Activated CD4-positive, alpha-beta T cell treated with anti-CD3 and anti-CD28 coated beads, Interleukin-2, amount 10 ng/mL, durations not matched to agents 24 days and 14 days (primary cell): ENCODE results near the gene RAF1. TPM values are rescaled to one million over a fixed set of nuclear protein-coding genes. Genes with fewer than 3 reads are reported as not detected.
"Not testable (repeated sequence)": the region's sequence is repeated elsewhere in the genome, so short reads cannot be mapped to it uniquely, and the experiment has no call there.

ENCODE experiments used
- DNase-seq: peaks from one replicate; pipeline ENCODE4 v3.0.0; 2022
- H3K27ac Mint-ChIP-seq: one replicate; pipeline ENCODE4 v1.8.0; 2022; ENCODE audit warnings: mild to moderate bottlenecking, mixed read lengths
- H3K27me3 Mint-ChIP-seq: one replicate; pipeline ENCODE4 v1.8.0; 2022; ENCODE audit warnings: mixed read lengths
- H3K36me3 Mint-ChIP-seq: one replicate; pipeline ENCODE4 v1.8.0; 2022; ENCODE audit warnings: low read depth, mild to moderate bottlenecking, mixed read lengths
- H3K4me1 Mint-ChIP-seq: one replicate; pipeline ENCODE4 v1.8.0; 2021; ENCODE audit warnings: mixed read lengths
- H3K4me3 Mint-ChIP-seq: one replicate; pipeline ENCODE4 v1.8.0; 2022; ENCODE audit warnings: mild to moderate bottlenecking, moderate library complexity, mixed read lengths
- H3K9me3 Mint-ChIP-seq: one replicate; pipeline ENCODE4 v1.8.0; 2021; ENCODE audit warnings: mixed read lengths
- intact Hi-C: fragments of 100-400 bp; cut with micrococcal nuclease; formaldehyde crosslinking; loops from one replicate; pipeline ENCODE4 v1.15.1; 2023
- total RNA-seq: library from RNA; stranded (reverse); gene quantifications from 2 replicates; pipeline ENCODE4 v1.2.3, GENCODE V29; 2022

The RAF1 gene
- total RNA-seq, 1 donor from 2014 or later: 93.2 TPM

DNA sequence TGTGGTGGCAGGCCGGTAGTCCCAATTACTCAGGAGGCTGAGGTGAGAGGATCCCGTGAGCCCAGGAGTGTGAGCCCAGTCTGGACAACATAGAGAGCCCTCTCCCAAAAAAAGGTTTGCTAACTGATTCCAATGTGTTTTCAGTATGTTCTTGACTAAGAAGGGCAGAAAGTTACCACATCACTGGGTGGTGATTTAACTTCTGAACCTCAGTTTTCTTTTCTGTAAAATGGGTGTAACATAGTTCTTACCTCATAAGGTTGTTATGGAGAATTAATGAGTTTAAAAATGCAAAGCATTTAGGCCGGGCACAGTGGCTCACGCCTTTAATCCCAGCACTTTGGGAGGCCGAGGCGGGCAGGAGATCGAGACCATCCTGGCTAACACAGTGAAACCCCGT lies 28.5 kb upstream of the RAF1 start:
- Mint-ChIP-seq H3K9me3 (no peaks in the 10 kb centered on the region), H3K27ac (no peak overlapping the region), H3K4me1 (no peaks in the 10 kb centered on the region), H3K36me3 (no peaks in the 10 kb centered on the region), H3K4me3 (no peak overlapping the region), H3K27me3 (no peaks in the 10 kb centered on the region)
- intact Hi-C loops: no loop called here
- DNase-seq: no peak

GRCh38 chr3:12689997-12690711 lies 26.2 kb upstream of the RAF1 start:
- H3K9me3 Mint-ChIP-seq: no peaks in the 10 kb centered on the region
- intact Hi-C loops: no loop called here
- H3K36me3 Mint-ChIP-seq: no peaks in the 10 kb centered on the region

DNA sequence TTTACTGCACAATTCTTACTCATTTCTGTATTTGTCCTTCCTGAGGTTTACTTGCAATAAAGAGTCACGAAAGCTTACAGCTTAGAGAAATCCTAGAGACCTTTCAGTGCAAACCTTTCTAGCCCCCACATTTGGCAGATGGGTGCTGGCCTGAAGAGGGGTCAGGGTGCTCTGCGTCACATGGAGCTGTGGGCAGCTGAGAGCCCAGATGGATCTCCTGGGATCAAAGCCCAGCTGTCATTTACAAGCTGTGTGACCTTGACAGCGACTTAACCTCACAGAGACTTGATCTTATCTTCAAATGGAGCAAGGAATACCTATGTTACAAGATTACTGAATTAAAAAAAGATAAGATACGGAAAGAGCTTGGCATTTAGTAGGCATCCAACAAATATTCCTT lies 24.0 kb upstream of the RAF1 start:
- H3K27me3 Mint-ChIP-seq: no peaks in the 10 kb centered on the region

More at GRCh38 chr3:12689997-12690711, 26.2 kb upstream of the RAF1 start:
- Mint-ChIP-seq H3K4me1 (no peaks in the 10 kb centered on the region), H3K27me3 (no peaks in the 10 kb centered on the region), H3K4me3 (no peak overlapping the region), H3K27ac (no peak overlapping the region)
- no peak for DNase-seq

DNA sequence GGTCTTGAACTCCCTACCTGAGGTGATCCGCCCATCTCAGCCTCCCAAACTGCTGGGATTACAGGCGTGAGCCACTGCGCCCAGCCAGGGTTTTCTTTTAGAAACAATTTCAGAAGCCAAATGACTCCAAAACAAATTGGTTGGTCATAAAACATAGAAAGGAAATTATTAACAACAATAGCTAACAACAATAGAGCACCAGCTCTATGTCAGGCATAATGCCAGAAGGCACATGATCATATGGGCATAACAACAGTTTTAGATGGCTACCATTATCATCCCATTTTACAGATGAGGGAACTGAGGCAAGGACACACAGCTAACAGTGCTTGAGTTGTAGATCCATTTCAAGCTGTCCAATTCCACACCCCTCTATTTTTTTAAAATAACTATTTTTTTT lies 22.2 kb upstream of the RAF1 start:
- no peak for DNase-seq
- Mint-ChIP-seq H3K27ac (no peak overlapping the region), H3K27me3 (no peaks in the 10 kb centered on the region), H3K9me3 (no peaks in the 10 kb centered on the region), H3K4me1 (peaks cover 4% of the 10 kb centered on the region), H3K4me3 (no peak overlapping the region), H3K36me3 (no peaks in the 10 kb centered on the region)
- intact Hi-C loops: no loop called here

More for the DNA sequence above, 24.0 kb upstream of the RAF1 start:
- H3K4me3 Mint-ChIP-seq: no peak overlapping the region
- H3K36me3 Mint-ChIP-seq: no peaks in the 10 kb centered on the region
- no peak overlapping the region for H3K27ac Mint-ChIP-seq
- H3K9me3 Mint-ChIP-seq: no peaks in the 10 kb centered on the region
- no peaks in the 10 kb centered on the region for H3K4me1 Mint-ChIP-seq
- DNase-seq: no peak
- intact Hi-C loops: no loop called here

DNA sequence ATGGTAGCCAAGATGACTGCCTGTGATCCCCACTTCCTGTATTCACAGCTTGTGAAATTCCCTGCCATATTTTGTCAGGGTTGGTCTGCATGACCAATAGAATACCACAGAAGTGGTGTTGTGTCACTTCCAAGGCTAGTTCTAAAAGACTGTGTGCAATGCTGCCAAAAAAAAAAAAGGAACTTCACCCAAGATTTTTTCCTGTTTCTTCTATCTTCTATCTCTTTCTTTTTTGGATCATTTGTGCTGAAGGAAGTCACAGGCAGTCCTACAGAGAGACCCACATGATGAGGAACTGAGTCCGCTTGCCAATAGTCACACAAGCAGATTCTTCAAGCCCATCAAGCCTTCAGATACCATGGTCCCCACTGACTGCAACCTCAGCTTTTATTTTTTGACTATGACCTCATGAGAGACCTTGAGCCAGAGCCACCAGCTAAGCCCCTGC lies 18.1 kb upstream of the RAF1 start:
- H3K4me1 Mint-ChIP-seq: peaks cover 4% of the 10 kb centered on the region
- intact Hi-C loops: no loop called here
- DNase-seq: no peak
- no peaks in the 10 kb centered on the region for H3K36me3 Mint-ChIP-seq
- H3K27ac Mint-ChIP-seq: no peak overlapping the region
- no peaks in the 10 kb centered on the region for H3K9me3 Mint-ChIP-seq
- H3K27me3 Mint-ChIP-seq: no peaks in the 10 kb centered on the region
- no peak overlapping the region for H3K4me3 Mint-ChIP-seq

- no peak for DNase-seq
These were observed 17.4 kb upstream of the RAF1 start for GRCh38 chr3:12681089-12681942.

DNA sequence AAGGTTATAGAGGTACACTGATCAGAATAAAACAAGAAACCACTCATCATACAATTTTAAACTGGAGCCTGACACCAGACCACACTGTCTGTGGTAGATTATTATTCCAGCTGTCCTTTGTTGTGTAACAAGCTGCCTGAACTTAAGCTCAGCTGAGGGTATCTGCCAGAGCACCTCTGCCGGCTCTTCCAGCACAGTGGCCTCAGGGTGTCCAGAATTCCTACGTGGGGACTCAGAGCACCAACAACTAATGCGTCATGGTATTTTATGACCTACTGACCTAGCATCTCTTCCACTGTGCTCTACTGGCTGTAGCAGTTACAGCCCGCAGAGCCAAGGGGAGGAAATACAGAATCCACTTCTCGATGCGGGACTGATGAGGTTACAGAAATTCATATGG lies 15.6 kb upstream of the RAF1 start:
- no peaks in the 10 kb centered on the region for H3K9me3 Mint-ChIP-seq
- no peaks in the 10 kb centered on the region for H3K27me3 Mint-ChIP-seq
- DNase-seq: no peak
- no peaks in the 10 kb centered on the region for H3K36me3 Mint-ChIP-seq
- intact Hi-C loops: no loop called here
- no peak overlapping the region for H3K4me3 Mint-ChIP-seq
- H3K4me1 Mint-ChIP-seq: peaks cover 4% of the 10 kb centered on the region
- no peak overlapping the region for H3K27ac Mint-ChIP-seq

More at GRCh38 chr3:12681089-12681942, 17.4 kb upstream of the RAF1 start:
- Mint-ChIP-seq H3K4me1 (peaks cover 4% of the 10 kb centered on the region), H3K4me3 (no peak overlapping the region), H3K9me3 (no peaks in the 10 kb centered on the region), H3K27me3 (no peaks in the 10 kb centered on the region), H3K36me3 (no peaks in the 10 kb centered on the region), H3K27ac (no peak overlapping the region)
- intact Hi-C loops: no loop called here

DNA sequence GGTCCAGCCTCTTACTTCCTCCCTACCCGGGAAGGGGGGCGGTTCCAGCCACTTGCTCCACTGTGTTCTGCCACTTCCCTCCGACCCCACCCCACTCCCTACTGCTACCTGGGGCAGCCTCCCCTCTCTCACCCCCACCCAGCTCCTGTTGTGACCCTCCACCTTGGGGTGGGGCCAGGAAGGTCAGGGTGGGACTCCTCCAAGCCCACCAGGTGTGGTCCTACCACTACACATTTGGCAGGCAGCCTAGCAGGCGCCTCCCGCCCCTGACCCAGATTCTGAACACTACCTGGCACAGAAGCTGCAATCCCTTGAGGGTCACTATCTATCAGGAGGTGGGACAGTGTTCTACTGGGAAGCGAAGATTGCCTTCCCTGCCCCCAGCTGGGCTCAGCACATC lies 13.7 kb upstream of the RAF1 start:
- no peaks in the 10 kb centered on the region for H3K9me3 Mint-ChIP-seq
- no peaks in the 10 kb centered on the region for H3K27me3 Mint-ChIP-seq
- DNase-seq: no peak
- H3K4me3 Mint-ChIP-seq: no peak overlapping the region
- H3K4me1 Mint-ChIP-seq: peaks cover 4% of the 10 kb centered on the region
- intact Hi-C loops: no loop called here
- H3K27ac Mint-ChIP-seq: no peak overlapping the region
- H3K36me3 Mint-ChIP-seq: no peaks in the 10 kb centered on the region

GRCh38 chr3:12675115-12675810 lies 11.3 kb upstream of the RAF1 start:
- H3K27me3 Mint-ChIP-seq: no peaks in the 10 kb centered on the region
- no peak overlapping the region for H3K27ac Mint-ChIP-seq
- intact Hi-C loops: no loop called here
- H3K36me3 Mint-ChIP-seq: no peaks in the 10 kb centered on the region
- H3K4me1 Mint-ChIP-seq: no peaks in the 10 kb centered on the region
- no peak overlapping the region for H3K4me3 Mint-ChIP-seq
- H3K9me3 Mint-ChIP-seq: no peaks in the 10 kb centered on the region
- DNase-seq: no peak

GRCh38 chr3:12673956-12674736 lies 10.2 kb upstream of the RAF1 start:
- intact Hi-C loops, H3K9me3 Mint-ChIP-seq, H3K27me3 Mint-ChIP-seq, H3K36me3 Mint-ChIP-seq, H3K4me1 Mint-ChIP-seq, DNase-seq, H3K27ac Mint-ChIP-seq, H3K4me3 Mint-ChIP-seq: not testable (repeated sequence)

DNA sequence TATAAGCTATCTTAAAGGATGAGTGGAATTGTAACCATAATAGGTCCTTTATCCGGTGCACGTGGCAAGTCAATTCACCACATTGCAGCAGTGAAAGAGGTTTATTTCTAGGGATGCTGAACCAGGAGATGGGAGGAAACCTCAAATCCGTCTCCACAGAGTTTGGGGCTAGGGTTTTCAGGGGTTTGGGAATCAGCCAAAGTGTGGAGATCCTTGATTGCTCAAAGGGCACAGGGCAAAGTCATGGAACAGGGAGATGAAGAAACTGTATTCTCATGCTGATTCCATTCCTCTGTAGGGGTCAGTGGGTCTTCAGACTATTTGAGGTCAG lies 7.2 kb upstream of the RAF1 start:
- Mint-ChIP-seq H3K27ac (no peak overlapping the region), H3K27me3 (no peaks in the 10 kb centered on the region), H3K9me3 (no peaks in the 10 kb centered on the region), H3K36me3 (no peaks in the 10 kb centered on the region), H3K4me1 (no peaks in the 10 kb centered on the region), H3K4me3 (no peak overlapping the region)
- DNase-seq: no peak
- intact Hi-C loops: no loop called here

GRCh38 chr3:12670365-12671119 lies 6.6 kb upstream of the RAF1 start:
- Mint-ChIP-seq H3K4me3 (no peak overlapping the region), H3K4me1 (no peaks in the 10 kb centered on the region), H3K36me3 (no peaks in the 10 kb centered on the region), H3K9me3 (no peaks in the 10 kb centered on the region), H3K27ac (no peak overlapping the region), H3K27me3 (no peaks in the 10 kb centered on the region)
- intact Hi-C loops: no loop called here
- DNase-seq: no peak

- H3K36me3 Mint-ChIP-seq: peaks cover 4% of the 10 kb centered on the region
- intact Hi-C loops: loop anchor here (5.0 to 10.0 kb wide), 2 partner anchors 56 to 1461 kb away; partner anchors contain the start of genes CHCHD4 and TMEM43
- H3K9me3 Mint-ChIP-seq: no peaks in the 10 kb centered on the region
- no peaks in the 10 kb centered on the region for H3K27me3 Mint-ChIP-seq
- H3K4me3 Mint-ChIP-seq: peak overlapping the region; percentile 88
- peak overlapping the region; percentile 99 for H3K27ac Mint-ChIP-seq
- no peak for DNase-seq
- peaks cover 32% of the 10 kb centered on the region for H3K4me1 Mint-ChIP-seq
These were observed 449 bp downstream of the RAF1 start for GRCh38 chr3:12663401-12663935.
